OCI-LY7 (cell line): Measurements from ENCODE around the gene ZBED5. TPM values are rescaled to one million over a fixed set of nuclear protein-coding genes. Genes with fewer than 3 reads are reported as not detected.

ENCODE experiments used
- BruUV-seq: library from RNA; stranded (reverse); fragments of 400-500 nt; replicated peaks from 2 replicates; lab custom pipeline; 2021; lab: Mats Ljungman, UMichigan
- CTCF ChIA-PET: fragments of 300-600 bp; sonication (Branson Sonifier 250); formaldehyde crosslinking; loops from one replicate; lab custom pipeline; 2022; ENCODE audit warnings: antibody characterized with exemption; ENCODE audit not compliant: unreplicated experiment; lab: Charles Lee
- POLR2A ChIA-PET: fragments of 300-600 bp; sonication (Branson Sonifier 250); formaldehyde crosslinking; loops from one replicate; lab custom pipeline; 2022; ENCODE audit warnings: antibody characterized with exemption; lab: Charles Lee
- DNase-seq: peaks from one replicate; pipeline ENCODE4 v3.0.0-alpha.2; 2015; ENCODE audit warnings: low spot score
- H2AFZ ChIP-seq: fragments of 200-600 bp; sonication (generic), shearing (Covaris generic); 2 replicates; pipeline ENCODE4 v1.6.1; 2014; ENCODE audit warnings: mild to moderate bottlenecking, antibody characterized with exemption, low read length, moderate library complexity
- H3K27ac ChIP-seq: fragments of 200-600 bp; sonication (generic); 2 replicates; pipeline ENCODE4 v1.5.1; 2014; ENCODE audit warnings: mixed run types, low read depth, mild to moderate bottlenecking, moderate library complexity, low read length, inconsistent platforms; ENCODE audit not compliant: poor library complexity, severe bottlenecking
- H3K36me3 ChIP-seq: fragments of 200-600 bp; sonication (generic); 2 replicates; pipeline ENCODE4 v1.6.1; 2014; ENCODE audit warnings: mild to moderate bottlenecking, antibody characterized with exemption, low read length, moderate library complexity, mixed read lengths; ENCODE audit not compliant: insufficient read depth
- H3K4me1 ChIP-seq: fragments of 200-600 bp; sonication (generic); 2 replicates; pipeline ENCODE4 v1.5.1; 2014; ENCODE audit warnings: mild to moderate bottlenecking, low read length; ENCODE audit not compliant: insufficient read depth, poor library complexity, severe bottlenecking
- H3K4me2 ChIP-seq: fragments of 200-600 bp; sonication (generic); 2 replicates; pipeline ENCODE4 v1.6.1; 2014; ENCODE audit warnings: mild to moderate bottlenecking, low read length
- H3K4me3 ChIP-seq: fragments of 200-600 bp; sonication (generic); 2 replicates; pipeline ENCODE4 v1.5.1; 2014; ENCODE audit warnings: mild to moderate bottlenecking, low read depth, low read length; ENCODE audit not compliant: poor library complexity, severe bottlenecking
- H3K79me2 ChIP-seq: fragments of 200-600 bp; sonication (generic); 2 replicates; pipeline ENCODE4 v1.6.1; 2016; ENCODE audit warnings: low read depth, mild to moderate bottlenecking, low read length, moderate library complexity, mixed read lengths; ENCODE audit not compliant: insufficient read depth
- H3K9me2 ChIP-seq: fragments of 200-600 bp; sonication (generic); 2 replicates; pipeline ENCODE4 v1.6.1; 2016; ENCODE audit warnings: mild to moderate bottlenecking, low read length, mixed read lengths; ENCODE audit not compliant: insufficient read depth
- H3K9me3 ChIP-seq: fragments of 200-600 bp; sonication (generic); 2 replicates; pipeline ENCODE4 v1.6.1; 2014; ENCODE audit warnings: mild to moderate bottlenecking, mixed run types, low read length, mixed read lengths
- H4K20me1 ChIP-seq: fragments of 200-600 bp; sonication (generic); 2 replicates; pipeline ENCODE4 v1.6.1; 2014; ENCODE audit warnings: mild to moderate bottlenecking, antibody characterized with exemption, low read length, moderate library complexity, mixed read lengths; ENCODE audit not compliant: insufficient read depth
- CTCF ChIP-seq: fragments of 200-600 bp; sonication (generic); conservative IDR thresholded peaks from 2 replicates; pipeline ENCODE4 v1.5.1; 2014; ENCODE audit warnings: mild to moderate bottlenecking, antibody characterized with exemption, low read length, moderate library complexity, mixed read lengths
- EZH2phosphoT487 ChIP-seq: fragments of 200-600 bp; sonication (generic); IDR thresholded peaks from 2 replicates; pipeline ENCODE4 v1.6.1; 2018; ENCODE audit warnings: low read depth, borderline replicate concordance, mild to moderate bottlenecking, mixed run types, antibody characterized with exemption, low read length, moderate library complexity, mixed read lengths
- intact Hi-C: fragments of 100-400 bp; cut with micrococcal nuclease; formaldehyde crosslinking; loops from one replicate; pipeline ENCODE4 v1.10.0; 2022; ENCODE audit not compliant: unreplicated experiment
- total RNA-seq, 2 experiments: library from RNA; depleted of rRNA in 1 of 2; stranded (reverse); fragments of >200 nt in 1 of 2; shearing (Covaris generic) in 1 of 2; gene quantifications; 2 replicates each; pipeline ENCODE4 v1.2.3, GENCODE V29; 2014 to 2022

Gene ZBED5
- total RNA-seq, 2 experiments from 2014 or later, result 42.1 to 71.9 TPM

- BruUV-seq, result no TSS peak
- H3K9me3 ChIP-seq, result no peaks in the 10 kb centered on the region
- no peaks in the 10 kb centered on the region for H4K20me1 ChIP-seq
- intact Hi-C loops, result no loop called here
- ChIA-PET CTCF (no interaction called here), POLR2A (interaction anchor here (1.5 kb wide), 1 partner anchor 13 kb away, joined by 4 read pairs; the partner anchor contains the start of gene ZBED5)
- H3K36me3 ChIP-seq, result peaks cover 5% of the 10 kb centered on the region
- H3K79me2 ChIP-seq, result no peaks in the 10 kb centered on the region
- H3K4me1 ChIP-seq, result peaks cover 5% of the 10 kb centered on the region
- no peak for TF ChIP-seq EZH2phosphoT487
- no peak for TF ChIP-seq CTCF
- H3K9me2 ChIP-seq, result no peaks in the 10 kb centered on the region
- H3K4me2 ChIP-seq, result no peak overlapping the region
- no peak overlapping the region for H2AFZ ChIP-seq
- no peak overlapping the region for H3K27ac ChIP-seq
- no peak overlapping the region for H3K4me3 ChIP-seq
- DNase-seq, result no peak
Observed at GRCh38 chr11:10844796-10845195, 13.1 kb downstream of the ZBED5 start.

DNA sequence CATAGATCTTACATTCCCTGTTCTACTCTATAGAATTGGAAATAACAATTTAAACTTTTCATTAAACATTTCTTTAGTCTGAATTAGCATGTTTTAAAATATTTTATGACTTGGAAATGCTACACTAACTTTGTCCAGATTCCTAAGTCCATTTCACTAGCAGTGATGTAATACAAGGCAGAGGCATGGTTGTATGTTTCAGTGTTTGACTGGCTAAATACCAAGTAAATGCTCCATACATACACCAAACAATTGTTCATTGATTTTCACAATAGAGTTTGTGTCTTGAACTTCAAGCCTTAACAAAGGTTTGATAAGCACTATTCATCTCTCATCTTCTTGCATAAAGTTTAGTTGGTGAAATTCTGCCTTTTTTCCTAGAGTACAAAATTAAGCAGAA lies 13.5 kb downstream of the ZBED5 start:
- no peaks in the 10 kb centered on the region for H3K9me3 ChIP-seq
- H3K36me3 ChIP-seq, result peaks cover under 1% of the 10 kb centered on the region
- no peaks in the 10 kb centered on the region for H3K9me2 ChIP-seq
- peaks cover 5% of the 10 kb centered on the region for H3K4me1 ChIP-seq
- CTCF ChIA-PET, result no interaction called here
- no peak overlapping the region for H3K4me3 ChIP-seq
- POLR2A ChIA-PET, result interaction anchor here (1.1 to 1.5 kb wide), 3 partner anchors 14 to 16 kb away, joined by 3 to 4 read pairs (median 3); partner anchors contain the start of gene ZBED5
- no peak for DNase-seq
- no peaks in the 10 kb centered on the region for H4K20me1 ChIP-seq
- BruUV-seq, result no TSS peak
- H3K27ac ChIP-seq, result no peak overlapping the region
- no peak for TF ChIP-seq CTCF
- TF ChIP-seq EZH2phosphoT487, result no peak
- no peak overlapping the region for H3K4me2 ChIP-seq
- H3K79me2 ChIP-seq, result no peaks in the 10 kb centered on the region
- intact Hi-C loops, result no loop called here
- H2AFZ ChIP-seq, result no peak overlapping the region

DNA sequence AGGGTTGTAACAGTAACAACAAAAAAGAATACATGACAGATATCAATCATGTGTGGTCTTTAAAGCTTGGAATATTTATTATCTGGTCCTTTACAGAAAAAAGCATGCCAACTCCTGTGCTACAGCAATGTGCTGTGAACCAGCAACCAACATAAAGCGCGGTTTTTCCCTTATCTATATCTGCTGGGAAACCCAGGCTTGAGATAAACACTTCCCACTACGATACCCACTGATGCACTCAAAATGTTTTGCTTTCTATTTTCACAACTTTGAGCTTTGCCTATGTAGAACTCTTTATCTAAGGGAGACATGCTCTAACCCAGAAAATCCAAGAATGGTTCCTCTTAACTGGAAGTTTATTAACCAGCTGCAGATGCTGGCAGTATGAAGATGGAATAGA lies 19.0 kb downstream of the ZBED5 start:
- intact Hi-C loops, result no loop called here
- BruUV-seq, result no TSS peak
- POLR2A ChIA-PET, result interaction anchor here (0.5 to 2.5 kb wide), 4 partner anchors 9 to 84 kb away, joined by 3 to 10 read pairs (median 5); no protein-coding TSS in a partner anchor

More for the DNA sequence above, 19.0 kb downstream of the ZBED5 start:
- H3K9me2 ChIP-seq, result no peaks in the 10 kb centered on the region
- no peak for TF ChIP-seq CTCF
- TF ChIP-seq EZH2phosphoT487, result no peak
- peaks cover 5% of the 10 kb centered on the region for H3K4me1 ChIP-seq
- no peaks in the 10 kb centered on the region for H4K20me1 ChIP-seq
- no peak for DNase-seq
- no peak overlapping the region for H3K4me3 ChIP-seq
- no peaks in the 10 kb centered on the region for H3K9me3 ChIP-seq
- no peaks in the 10 kb centered on the region for H3K79me2 ChIP-seq
- H3K27ac ChIP-seq, result no peak overlapping the region
- H3K4me2 ChIP-seq, result no peak overlapping the region
- H3K36me3 ChIP-seq, result no peaks in the 10 kb centered on the region
- H2AFZ ChIP-seq, result no peak overlapping the region
- CTCF ChIA-PET, result no interaction called here
